SIG-M5 (cell line): Measurements from ENCODE around the gene YKT6.
"Not testable (repeated sequence)": the region's sequence is repeated elsewhere in the genome, so short reads cannot be mapped to it uniquely, and the experiment has no call there.

ENCODE experiments used
- DNase-seq: peaks from one replicate; lab custom pipeline; 2025; lab: John Stamatoyannopoulos, UW

The YKT6 gene

DNA sequence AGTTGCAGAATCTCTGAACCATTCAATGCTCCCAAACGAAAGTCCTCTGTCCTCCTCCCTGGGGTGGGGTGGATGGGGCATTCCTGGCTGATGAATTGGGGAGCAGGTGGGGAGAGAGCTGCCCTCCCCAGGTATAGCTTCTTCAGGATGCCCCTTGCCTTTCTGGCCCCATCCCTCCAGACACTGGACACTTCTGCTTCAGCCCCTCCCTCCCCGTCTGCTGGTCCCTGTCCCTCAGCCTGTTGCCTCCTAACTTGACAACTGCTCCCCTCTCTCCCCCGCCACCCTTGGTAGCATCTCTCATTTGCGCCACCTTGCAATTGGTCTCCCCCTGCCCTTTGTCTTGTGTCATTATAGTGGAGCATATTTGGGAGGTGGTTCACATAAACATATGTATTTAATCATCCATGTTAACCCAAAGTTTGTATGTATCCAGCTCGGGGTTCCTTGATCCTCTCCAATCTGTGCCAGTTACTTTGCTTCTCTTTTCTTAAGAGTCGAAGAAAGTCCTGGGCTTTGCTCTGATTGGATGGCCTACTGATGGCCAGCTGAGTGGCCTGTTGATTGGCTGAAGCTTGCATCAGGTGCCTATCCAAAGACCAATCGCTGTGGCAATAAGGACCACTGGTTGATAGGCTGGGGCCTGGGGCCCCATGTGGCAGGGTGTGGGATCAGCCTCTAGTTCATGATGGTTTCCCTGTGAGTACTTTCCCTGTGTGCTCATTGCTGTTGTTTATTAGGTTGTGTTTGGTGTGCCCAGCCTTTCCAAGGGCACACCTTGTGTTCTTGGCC, 7.6 kb upstream of the YKT6 start:
- no peak for DNase-seq

DNA sequence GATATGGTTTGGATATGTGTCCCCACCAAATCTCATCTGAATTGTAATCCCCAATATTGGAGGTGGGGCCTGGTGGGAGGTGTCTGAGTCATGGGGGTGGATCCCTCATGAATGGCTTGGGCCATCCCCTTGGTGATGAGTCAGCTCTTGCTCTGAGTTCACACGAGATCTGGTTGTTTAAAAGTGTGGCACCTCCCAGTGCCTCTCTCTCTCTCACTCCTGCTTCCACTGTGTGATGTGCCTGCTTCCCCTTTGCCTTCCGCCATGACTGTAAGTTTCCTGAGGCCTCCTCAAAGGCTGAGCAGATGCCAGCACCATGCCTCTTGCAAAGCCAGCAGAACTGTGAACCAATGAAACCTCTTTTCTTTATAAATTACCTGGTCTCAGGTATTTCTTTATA, 6.7 kb upstream of the YKT6 start:
- DNase-seq, result no peak

DNA sequence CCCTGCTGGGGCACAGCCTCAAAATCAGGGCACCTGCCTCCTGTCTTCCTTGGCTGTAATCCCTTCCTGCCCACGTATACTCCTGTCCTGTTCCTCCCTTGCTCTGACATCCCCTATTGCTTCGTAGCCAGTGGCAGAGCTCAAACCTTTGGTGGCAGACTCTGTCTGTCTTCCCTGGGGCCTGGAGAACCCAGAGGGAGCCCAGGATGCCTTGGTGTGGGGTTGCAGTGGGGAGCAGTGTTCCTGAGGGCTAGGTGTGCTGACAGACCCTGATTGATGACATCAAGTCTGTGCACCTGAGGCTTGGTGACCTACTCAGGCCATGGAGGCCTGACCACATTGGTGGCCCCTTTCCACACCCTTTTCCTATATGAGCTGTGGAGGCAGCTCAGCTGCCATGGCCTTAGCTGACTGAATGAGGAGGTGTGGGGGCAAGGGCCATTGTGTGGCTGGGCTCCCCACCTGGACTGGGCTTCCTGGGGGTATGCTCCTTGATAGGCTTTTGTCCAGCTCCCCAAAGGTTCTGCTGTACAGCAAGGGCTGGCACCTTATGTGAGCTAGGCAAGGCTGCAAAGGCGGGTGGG, 6.1 kb upstream of the YKT6 start:
- DNase-seq, result no peak

DNA sequence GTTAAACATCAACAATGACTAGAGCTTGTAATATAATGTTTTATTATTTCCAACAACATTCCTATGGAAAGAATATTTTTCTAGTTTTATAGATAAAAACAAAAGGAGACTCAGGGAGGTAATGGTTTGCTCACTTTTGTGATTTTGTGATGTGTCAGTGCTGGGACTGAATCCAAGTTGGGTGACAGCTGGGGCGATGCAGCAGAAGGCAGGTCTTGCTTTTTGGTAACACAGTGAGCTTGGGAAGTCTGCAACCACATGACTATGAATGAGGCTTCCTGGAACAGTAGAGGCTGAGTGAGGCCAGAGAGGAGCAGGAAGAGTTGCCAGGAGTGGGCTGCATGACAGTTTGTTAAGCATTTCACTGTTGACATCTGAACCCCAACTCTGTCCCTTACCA, 4.9 kb upstream of the YKT6 start:
- DNase-seq, result no peak

DNA sequence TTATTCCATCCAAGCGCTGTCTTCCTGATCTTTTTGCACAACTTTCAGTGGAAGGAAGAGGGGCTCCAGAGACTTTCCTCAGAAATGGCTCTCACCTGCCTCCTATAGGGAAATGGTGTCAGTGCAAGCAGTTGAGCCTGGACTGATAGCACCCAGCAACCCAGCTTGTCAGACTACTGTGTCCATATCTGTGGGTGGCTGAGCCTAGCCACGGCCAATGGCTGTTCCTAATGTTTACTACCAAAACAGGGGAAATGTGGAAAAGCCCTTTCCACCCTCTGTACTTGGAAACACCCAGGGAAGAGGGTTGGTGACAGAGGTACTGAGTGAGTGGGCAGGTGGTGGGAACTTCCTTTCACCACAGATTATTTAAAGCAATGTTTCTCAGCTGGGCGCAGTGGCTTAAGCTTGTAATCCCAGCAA, 4.3 kb upstream of the YKT6 start:
- no peak for DNase-seq

DNA sequence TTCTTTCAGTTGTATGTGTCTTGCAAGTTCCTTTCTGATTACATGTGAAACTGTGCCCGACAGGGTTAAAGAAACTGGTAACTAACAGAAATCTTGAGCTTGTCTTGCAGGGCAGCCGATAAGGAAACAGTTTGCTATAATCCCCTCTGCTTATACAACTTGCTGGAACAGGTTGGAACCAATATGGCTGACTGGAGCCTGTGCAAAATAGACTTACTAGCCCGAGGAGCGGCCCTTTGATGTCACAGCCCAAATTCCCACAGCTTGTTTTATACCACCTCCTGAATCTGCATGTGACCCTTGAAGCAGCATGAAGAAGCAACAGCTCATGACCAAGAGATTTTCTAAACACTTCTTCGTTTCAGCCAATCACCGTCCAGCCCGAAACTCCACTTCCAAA, 3.3 kb upstream of the YKT6 start:
- DNase-seq, result no peak

DNA sequence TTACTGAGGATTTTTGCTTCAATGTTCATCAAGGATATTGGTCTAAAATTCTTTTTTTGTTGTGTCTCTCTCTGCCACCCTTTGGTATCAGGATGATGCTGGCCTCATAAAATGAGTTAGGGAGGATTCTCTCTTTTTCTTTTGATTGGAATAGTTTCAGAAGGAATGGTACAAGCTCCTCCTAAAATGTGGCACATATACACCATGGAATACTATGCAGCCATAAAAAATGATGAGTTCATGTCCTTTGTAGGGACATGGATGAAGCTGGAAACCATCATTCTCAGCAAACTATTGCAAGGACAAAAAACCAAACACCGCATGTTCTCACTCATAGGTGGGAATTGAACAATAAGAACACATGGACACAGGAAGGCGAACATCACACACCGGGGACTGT, 615 bp upstream of the YKT6 start:
- DNase-seq, result not testable (repeated sequence)

DNA sequence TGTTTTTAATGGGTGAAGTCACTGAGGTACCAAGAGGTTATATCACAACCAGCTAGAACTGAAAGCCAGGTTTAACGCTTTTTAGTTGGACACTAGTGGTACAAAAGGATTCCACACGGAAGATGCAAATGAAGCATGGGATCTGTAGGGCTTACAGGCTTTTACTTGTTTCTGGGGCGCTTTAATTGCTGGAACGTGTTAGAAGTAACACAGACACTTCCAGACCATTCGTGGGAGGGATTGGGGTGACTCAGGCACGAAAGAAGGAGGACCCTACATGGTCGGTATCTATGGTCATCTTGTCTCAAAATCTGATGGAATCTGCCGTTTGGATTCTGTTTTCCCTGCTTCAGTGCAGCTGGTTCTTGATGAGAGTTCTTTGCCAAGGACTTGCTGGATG, 1.0 kb downstream of the YKT6 start:
- DNase-seq, result no peak

DNA sequence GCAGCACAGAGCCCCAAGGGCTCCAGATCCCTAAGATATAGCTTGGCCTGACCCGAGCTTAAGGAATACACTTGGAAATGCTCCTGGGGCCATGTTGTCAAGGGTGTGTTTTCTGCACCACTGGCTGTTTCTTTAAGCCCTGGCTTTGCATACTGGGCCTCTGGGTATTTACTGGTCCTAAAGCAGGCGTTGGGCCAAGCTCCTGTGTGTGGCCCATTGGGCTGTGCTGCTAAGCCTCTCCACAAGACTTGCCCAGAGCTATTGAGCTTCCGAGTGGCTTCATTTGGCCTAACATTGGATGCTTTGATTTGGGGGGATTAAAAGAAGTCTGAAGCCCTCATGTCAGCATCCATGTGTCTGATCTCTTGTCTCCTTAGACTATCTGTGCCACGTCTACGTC, 5.2 kb downstream of the YKT6 start:
- DNase-seq, result no peak

DNA sequence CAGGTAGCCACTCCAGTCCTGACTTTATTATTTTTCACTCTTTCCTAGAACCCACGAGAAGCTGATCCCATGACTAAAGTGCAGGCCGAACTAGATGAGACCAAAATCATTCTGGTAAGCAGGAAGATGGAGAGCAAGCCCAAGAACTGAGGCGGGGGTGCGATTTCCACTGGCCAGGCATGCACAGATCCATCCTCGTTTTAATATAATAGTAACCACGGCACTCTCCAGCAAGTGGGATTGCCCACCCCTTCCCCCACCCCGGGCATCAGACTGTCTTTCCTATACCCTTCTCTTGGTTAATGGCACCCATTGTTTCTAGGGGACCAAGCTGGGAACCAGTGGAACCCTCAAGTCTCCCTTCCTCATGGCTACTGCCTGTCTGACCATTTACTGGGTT, 7.3 kb downstream of the YKT6 start:
- no peak for DNase-seq

DNA sequence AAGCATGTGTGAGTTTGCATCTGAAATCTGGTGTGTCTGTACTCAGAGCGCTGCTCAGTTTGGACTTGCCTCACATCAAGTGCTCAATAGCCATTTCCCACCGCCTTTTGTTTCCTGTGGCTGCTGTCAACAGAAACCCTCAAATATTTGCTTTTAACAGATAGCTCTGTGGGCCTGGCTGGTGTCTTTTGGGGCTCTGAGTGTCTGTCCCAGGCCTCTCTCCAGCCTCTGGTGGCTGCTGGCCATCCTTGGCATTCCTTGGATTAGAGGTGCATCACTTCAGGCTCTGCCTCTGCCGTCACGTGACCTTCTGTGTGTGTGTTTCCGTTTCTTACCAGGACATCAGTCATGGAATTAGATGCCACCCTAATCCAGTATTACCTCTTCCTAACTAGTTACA, 9.3 kb downstream of the YKT6 start:
- DNase-seq, result no peak

DNA sequence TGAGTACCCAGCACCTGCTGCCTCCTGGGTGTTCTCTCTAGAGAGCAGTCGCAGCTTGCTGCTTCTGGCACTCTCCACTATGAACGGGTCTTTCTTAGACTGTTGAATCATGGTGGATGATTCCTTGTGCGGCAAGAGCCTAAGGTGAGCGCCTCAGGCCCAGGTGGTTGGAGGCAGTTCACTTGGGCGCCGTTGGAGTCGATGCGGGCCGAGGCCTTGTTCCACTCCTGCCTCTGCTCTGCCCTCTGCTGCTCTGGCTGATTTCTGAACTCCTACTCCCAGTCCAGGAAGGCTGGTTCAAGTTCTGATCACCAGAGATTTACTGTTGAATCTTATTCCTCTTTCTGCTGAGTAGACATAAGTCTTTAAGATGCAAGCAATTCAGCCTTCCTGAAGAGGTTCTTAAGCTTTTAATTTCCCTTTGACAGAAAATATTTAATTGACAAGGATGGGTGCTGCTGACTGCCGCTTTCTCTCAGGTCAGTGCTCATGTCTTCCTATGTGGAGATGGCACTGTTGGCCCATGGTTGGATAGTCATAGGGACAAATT, 10.4 kb downstream of the YKT6 start:
- no peak for DNase-seq

DNA sequence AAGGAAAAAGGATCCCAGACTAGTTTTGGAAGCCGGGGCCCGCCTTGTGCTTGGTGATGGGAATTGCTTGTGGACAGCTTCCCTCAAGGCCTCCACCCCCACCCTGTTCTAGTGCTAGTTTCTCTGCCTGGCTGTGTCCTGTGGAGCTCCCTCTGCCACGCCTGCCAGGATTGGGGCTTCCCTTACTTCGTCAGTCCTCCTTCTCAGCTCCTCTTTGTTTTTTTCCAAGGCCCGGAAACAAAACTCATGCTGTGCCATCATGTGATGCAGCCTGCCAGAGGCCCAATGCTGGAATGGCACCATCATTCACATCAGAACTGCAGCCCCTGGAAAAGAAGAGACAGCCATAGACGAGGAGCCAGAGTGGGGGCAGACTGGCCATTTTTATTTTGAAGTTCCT, 11.2 kb downstream of the YKT6 start:
- no peak for DNase-seq

DNA sequence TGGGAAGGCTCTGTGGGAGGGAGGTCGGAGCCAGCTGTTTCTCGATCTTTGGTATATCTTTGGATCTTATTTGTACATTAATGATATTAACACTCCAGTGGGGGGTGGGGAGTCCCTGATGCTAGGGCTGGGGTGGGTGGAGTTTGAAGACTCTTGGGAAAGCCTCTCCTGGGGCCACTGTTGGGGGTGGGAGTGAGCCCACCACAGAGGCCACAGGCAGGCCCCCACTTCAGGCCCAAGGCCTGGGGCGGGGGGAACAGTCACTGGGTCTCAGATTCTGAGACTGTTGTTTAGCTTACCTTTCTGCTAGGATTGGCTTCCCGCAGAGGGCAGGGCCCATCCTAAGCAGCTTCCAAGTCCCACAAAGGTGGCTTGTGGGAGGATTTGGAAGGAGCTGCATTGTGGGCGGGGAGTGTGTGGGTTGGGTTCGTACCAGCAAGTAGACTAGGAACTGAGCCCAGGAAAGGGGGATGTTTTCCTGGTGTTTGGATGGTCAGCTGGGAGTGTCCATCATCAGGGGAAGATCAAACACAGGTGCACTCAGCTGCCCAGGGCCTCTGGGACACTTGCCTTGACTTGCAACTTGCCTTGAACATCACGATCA, 11.9 kb downstream of the YKT6 start:
- DNase-seq, result no peak

DNA sequence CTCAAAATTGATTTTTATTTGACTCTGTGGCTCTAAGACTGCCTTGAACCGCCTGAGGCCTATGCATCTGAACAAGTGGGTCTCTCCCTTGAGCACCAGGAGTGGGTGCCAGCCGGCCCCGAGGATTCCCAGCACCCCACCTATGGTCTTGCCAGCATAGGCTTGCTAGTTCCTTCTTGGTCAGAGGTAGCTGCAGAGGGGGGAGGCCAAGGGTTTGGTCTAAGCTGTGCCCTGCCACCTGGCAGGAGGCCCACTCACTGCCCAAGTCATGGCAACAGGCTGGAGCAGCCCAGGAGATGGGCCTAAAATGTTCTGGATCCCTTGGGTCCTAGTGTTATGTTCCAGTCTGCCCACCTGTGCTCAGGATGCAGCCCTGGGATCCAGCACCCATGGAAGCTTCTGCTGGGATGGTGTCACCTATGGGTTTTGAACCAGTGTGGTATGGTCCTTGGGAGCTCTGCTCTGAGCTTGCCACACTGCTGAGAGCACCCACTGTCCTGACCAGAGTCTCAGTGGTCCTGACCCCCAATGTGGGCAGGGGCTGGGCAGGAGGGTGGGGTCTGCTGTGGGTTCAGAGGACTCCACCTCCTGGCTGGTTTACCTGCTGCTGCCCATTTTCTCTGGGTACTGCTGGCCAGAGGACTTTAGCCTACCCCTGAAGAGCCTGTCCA, 12.6 kb downstream of the YKT6 start:
- no peak for DNase-seq

DNA sequence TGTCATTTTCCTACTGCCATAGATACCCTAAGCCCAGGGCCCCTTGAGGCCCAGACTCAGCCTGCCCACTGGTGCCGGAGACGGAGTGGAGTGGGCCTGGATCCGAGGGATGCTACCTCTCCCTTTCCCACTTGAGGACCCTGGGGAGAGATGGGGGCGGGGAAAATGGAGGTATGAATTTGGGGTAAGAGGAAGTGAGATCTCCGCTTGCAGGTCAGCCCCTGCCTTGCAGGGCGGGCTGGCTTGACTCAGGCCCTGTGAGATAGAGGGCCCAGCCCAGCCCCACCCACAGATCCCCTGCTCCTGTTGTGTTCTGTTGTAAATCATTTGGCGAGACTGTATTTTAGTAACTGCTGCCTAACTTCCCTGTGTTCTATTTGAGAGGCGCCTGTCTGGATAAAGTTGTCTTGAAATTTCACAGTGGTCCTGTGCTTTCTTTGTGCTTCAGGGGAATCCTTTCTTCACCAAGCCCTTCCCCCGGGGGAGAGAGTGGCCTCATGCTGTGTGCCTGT, 13.2 kb downstream of the YKT6 start:
- DNase-seq, result no peak

DNA sequence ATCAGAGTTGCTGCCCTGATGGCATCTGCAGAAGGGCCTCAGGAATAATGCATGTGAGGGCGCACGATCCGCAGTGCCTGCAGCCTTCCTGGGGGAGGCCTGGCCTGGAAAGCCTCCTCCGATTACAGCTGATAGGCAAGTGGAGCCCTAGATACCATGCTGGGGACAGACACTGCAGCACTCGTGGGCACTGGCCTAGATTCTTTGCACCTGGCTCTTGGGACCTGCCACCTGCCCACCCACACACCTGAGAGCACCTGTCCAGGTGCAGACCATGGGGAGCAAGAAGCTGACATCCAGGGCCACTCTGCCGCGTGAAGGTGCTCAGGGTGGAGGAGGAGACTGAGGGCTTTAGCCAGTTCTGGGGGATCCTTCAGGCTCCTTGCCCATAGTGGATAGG, 14.8 kb downstream of the YKT6 start:
- DNase-seq, result no peak

DNA sequence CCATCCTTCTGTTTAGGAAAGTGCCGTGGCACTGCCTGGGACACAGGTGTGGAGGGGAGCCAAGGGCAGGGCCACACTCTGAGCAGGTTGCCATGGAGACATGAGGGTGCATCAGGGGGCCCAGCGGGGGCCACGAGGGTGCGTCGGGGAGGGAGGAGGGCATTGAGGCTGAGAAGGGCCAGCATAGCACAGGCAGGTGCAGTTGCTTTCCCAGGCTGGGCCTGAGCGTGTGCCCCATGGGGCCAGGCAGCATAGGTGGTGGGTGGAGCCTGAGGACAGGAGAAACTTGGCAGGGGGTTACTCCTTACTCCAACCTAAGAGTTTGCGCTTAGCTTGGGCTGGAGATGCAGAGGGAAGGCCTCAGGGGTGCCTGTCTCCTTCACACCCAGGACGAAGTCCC, 15.2 kb downstream of the YKT6 start:
- no peak for DNase-seq

DNA sequence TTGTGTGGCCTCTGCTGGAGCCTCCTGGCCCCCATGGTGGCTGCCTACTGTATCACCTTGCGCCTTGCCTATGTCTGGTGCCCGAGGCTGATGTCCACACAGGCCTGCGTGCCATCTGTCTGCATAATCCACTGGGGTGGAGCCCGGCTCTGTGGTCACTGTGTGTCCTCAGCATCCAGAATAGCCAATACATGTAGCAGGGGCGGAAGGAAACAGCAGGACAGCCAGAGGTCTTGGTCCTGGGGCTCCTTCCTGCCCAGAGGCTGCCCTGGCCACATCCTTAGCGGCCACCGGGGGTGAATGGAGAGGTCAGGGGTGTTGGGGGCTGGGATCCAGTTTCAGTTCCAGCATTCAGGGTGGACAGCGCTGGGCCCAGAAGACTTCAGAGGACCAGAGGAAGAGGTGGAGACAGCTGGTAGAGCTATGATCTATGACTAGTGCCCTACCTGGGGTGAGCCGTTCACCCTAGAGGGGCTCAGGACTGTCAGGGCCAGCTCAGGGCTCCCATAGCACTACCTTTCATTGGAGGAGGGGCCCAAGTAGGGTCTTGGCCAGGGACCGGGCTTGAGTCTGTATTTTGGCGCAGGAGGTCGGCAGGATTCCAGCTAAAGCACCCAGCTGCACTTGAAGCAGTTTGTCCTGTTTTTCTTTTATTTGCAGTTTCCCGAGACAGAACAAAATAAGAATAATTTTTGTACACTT, 15.9 kb downstream of the YKT6 start:
- DNase-seq, result no peak

DNA sequence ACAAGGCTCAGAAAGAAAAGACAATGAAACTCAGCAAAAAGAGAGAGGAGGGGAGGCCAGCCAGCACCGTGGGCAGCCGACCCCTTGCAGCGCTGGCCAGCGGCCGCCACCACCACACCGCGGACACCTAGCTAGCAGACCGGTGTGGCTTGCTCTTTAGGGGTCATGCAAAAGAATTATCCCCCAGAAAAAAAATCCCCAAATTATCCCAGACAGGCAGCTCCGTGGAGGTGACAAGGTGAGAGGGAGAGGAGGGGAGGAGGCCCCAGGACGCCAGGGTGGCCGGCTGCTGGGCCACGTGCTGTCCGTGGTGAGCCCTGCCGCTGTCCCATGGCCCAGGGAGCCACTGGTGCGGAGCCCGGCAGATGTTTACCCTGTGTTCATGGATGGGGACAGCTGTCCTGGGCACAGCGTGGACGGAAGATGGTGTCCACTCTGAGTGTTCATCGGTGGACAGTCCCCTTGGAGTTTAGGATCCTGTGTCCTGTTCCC, 16.5 kb downstream of the YKT6 start:
- no peak for DNase-seq

DNA sequence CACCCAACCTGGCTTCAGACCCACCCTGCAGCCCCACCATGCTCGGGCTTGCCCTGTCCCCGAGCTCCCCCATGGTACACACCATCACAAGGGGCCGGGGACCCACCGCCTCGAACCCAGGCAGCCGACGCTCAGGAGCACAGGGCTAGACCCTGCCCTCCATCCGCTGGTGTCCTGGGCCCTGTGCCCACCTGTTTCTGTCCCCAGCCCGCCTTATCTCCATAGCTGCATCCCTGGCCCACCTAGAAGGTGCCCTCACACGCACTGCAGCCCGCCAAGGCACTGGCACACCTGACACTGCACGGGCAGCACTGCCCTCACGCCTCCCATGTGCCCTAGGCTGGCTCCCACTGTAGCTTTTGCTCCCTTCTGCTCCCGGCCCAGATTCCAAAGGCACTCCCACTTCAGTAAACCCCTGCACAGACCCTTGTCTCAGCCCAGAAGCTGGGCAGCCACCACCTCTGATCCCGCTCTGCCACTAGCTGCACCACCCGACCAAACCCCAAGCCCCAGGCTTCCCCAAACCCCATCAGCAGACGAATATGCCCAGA, 17.1 kb downstream of the YKT6 start:
- DNase-seq, result no peak
